HG02588 (cell line): ENCODE measurements around the gene KCNS3.
A peak's percentile ranks its signal among the peaks of the same experiment; 100 is the strongest.

Experiments used
- ATAC-seq: cut with Tn5 transposase; IDR thresholded peaks from one replicate; pipeline ENCODE4 v1.9.1; 2021; ENCODE audit warnings: mild to moderate bottlenecking, moderate library complexity; ENCODE audit not compliant: unreplicated experiment

KCNS3 gene

GRCh38 chr2:17878281-17879136, at the start of gene KCNS3:
Gene KCNS3 (plus strand): TSS chr2:17878667. CDS start chr2:17931009, 52,342 bp downstream.
- ATAC-seq: peak; percentile 85

- ATAC-seq: peak; percentile 87
These were observed 48.1 kb upstream of the KCNS3 start for GRCh38 chr2:17830053-17831034.

- ATAC-seq: no peak
These were observed 43.0 kb upstream of the KCNS3 start for GRCh38 chr2:17835516-17835915.

- no peak for ATAC-seq
These were observed 38.5 kb upstream of the KCNS3 start for GRCh38 chr2:17839959-17840358.

GRCh38 chr2:17843457-17843856, 35.0 kb upstream of the KCNS3 start:
- no peak for ATAC-seq

- no peak for ATAC-seq
These were observed 32.7 kb upstream of the KCNS3 start for GRCh38 chr2:17845806-17846205.

- ATAC-seq: no peak
These were observed 31.8 kb upstream of the KCNS3 start for GRCh38 chr2:17846676-17847075.

GRCh38 chr2:17847236-17847635, 31.2 kb upstream of the KCNS3 start:
- ATAC-seq: no peak

GRCh38 chr2:17849275-17849674, 29.2 kb upstream of the KCNS3 start:
- no peak for ATAC-seq

GRCh38 chr2:17850151-17850550, 28.3 kb upstream of the KCNS3 start:
- no peak for ATAC-seq

- ATAC-seq: peak; percentile 83
These were observed 26.5 kb upstream of the KCNS3 start for GRCh38 chr2:17851731-17852585.

GRCh38 chr2:17853799-17854198, 24.7 kb upstream of the KCNS3 start:
- no peak for ATAC-seq

GRCh38 chr2:17857021-17857420, 21.4 kb upstream of the KCNS3 start:
- no peak for ATAC-seq

- ATAC-seq: no peak
These were observed 20.4 kb upstream of the KCNS3 start for GRCh38 chr2:17858064-17858463.

- no peak for ATAC-seq
These were observed 14.9 kb upstream of the KCNS3 start for GRCh38 chr2:17863539-17863938.

GRCh38 chr2:17864676-17865075, 13.8 kb upstream of the KCNS3 start:
- no peak for ATAC-seq

GRCh38 chr2:17867133-17867532, 11.3 kb upstream of the KCNS3 start:
- ATAC-seq: no peak

GRCh38 chr2:17869128-17869527, 9.3 kb upstream of the KCNS3 start:
- ATAC-seq: no peak

GRCh38 chr2:17871639-17872038, 6.8 kb upstream of the KCNS3 start:
- no peak for ATAC-seq

- no peak for ATAC-seq
These were observed 5.4 kb upstream of the KCNS3 start for GRCh38 chr2:17873021-17873420.

- ATAC-seq: no peak
These were observed 1.9 kb upstream of the KCNS3 start for GRCh38 chr2:17876590-17876989.
